AG09319 (cell line): Measurements from ENCODE around the gene RBM28.

Experiments
- DNase-seq: peaks from one replicate; pipeline ENCODE4 v3.0.0-alpha.2; 2010; ENCODE audit warnings: low read depth; ENCODE audit errors: extremely low read depth
- CTCF ChIP-seq: IDR thresholded peaks from 2 replicates; pipeline ENCODE4 v1.5.1; 2011; ENCODE audit warnings: low read depth, mild to moderate bottlenecking, inconsistent platforms, low read length, moderate library complexity

The RBM28 gene

GRCh38 chr7:128265906-128266300 is 77.8 kb downstream of the RBM28 start:
- no peak for DNase-seq

GRCh38 chr7:128265156-128265905 is 78.4 kb downstream of the RBM28 start:
- no peak for TF ChIP-seq CTCF
- no peak for DNase-seq

More at GRCh38 chr7:128265906-128266300, 77.8 kb downstream of the RBM28 start:
- TF ChIP-seq CTCF: no peak

- no peak for TF ChIP-seq CTCF
- DNase-seq: no peak
Measured at GRCh38 chr7:128264477-128264876, 79.2 kb downstream of the RBM28 start.

- no peak for TF ChIP-seq CTCF
Measured at GRCh38 chr7:128263420-128263819, 80.3 kb downstream of the RBM28 start.

GRCh38 chr7:128262273-128263028 is 81.3 kb downstream of the RBM28 start:
- TF ChIP-seq CTCF: no peak
- DNase-seq: no peak

More at GRCh38 chr7:128263420-128263819, 80.3 kb downstream of the RBM28 start:
- no peak for DNase-seq

- no peak for DNase-seq
- TF ChIP-seq CTCF: no peak
Measured at GRCh38 chr7:128260069-128260795, 83.5 kb downstream of the RBM28 start.
